ENCODE data around the gene DDX60.
"Not testable (repeated sequence)": the region's sequence is repeated elsewhere in the genome, so short reads cannot be mapped to it uniquely, and the experiment has no call there.

DDX60 gene

DNA sequence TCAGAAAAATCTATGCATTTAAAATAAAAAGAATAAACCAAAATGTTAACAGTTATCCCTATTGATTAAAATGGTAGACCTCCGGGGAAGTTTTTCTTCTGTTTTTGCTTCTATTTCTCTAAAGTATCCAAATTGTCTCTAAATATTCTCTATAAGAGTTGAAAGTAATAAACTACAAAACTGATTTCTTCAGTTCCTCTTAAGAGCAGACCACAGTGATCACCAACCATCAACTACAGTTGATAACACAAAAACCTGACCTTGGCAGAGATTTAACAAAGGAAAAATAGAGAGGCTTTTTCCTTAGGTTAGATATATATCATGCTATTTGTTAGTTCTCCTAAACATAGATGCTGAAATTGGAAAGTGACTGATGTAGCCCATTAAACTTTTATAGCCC, 27.3 kb downstream of the DDX60 start:
- no peak for DNase-seq (ENCODE audit: low read depth)

DNA sequence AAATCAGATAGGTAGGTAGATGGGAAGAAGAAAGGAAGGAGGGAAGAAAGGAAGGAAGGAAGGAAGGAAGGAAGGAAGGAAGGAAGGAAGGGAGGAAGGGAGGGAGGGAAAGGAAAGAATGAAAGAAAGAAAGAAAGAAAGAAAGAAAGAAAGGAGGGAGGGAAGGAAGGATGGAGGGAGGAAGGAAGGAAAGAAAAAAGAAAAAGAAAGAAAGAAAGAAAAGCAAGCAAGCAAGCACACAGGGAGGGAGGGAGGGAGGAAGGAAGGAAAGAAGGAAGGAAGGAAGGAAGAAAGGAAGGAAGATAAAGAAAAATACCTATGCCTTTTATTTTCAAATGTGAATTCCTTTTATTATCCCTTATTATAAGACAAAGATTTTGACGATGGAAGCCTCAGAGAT, 32.7 kb downstream of the DDX60 start:
- not testable (repeated sequence) for DNase-seq (ENCODE audit: low read depth)

DNA sequence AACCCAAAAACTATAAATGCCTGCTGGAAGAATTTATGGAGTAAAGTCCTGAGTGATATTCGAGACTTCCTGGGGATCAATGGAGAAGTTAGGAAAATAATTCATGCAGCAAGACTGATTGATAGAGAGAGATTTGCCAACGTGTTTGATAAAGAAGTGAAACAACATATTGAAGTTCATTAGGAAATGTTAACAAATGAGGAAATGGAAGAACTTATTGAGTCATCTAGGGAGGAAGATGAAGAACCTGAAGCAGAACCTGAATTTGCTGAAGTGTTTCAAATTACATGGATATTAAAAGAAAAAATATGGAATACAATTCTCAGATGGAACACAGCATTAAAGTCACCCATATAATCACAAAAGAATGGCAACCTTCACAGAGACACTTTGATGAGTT, 39.0 kb downstream of the DDX60 start:
- DNase-seq (ENCODE audit: low read depth), result no peak

DNA sequence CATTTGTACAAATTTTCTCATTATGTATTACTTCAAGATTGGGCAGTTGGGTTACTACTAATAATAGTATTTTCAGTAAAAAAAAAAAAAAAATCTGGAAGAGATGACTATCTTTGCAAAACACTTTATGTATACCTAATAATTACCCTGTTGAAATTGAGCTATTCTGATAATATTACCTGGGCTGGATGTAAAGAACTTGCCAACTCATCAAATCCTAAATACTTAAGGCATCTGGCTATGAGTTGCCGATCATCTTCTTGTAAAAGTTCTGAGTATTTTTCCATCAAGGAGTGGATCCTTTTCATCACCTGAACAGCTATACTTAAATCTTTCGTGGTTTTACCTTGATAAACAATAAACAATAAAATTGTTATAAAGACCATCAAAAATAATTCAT, 42.7 kb downstream of the DDX60 start:
- DNase-seq (ENCODE audit: low read depth), result no peak

DNA sequence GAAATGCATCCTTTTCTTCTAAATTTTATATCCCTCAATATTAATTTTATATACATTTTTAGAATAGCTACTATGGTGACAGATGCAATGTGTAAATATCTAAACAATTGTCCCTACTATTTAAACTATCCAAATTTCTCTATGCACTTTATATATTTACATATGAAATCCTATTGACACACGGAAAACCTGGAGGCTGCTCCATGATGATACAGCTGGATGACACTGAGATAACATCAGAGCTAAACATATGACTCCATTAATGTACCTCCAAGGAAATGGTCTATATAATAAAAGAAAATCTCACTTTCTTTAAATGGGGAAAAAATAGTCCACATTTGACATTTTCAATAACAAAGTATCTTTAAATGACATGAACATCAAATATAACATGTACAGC, 43.7 kb downstream of the DDX60 start:
- no peak for DNase-seq (ENCODE audit: low read depth)

DNA sequence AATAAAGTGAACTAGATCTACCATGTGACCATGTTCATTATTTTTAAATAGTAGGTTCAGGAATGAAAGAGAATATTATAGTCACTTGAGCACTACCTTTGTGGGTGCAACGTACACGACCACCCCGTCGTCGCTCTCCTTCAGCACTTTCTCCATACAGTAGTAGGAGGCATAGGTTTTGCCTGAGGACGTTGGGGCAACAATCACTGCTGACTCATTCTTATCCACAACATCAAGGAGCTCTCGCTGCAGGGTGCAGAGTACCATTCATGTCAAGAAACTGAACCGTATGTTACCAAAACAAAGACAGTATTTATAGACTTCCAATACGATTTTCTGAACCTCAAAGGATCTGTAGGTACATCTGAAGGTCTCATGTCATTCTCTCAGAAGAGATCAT, 44.7 kb downstream of the DDX60 start:
- DNase-seq (ENCODE audit: low read depth), result no peak

DNA sequence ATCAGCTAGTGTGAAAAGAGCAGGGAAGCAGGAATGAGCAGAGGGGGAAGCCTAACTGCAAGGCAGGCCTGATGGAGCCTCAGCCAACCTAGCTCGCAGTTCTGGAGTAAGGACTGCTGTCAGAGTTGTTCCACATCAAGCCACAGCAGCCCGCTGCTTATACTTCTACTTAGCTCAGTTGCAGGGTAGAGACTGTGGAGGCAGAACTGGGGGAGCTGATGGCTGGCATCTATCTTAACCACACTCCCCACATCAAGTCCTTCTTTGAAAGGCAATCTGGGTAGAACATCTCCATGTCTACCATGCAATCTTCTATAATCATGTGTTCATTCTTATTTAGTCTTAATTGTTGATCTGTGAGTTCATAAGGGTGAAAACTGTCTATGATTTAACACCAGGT, 46.1 kb downstream of the DDX60 start:
- DNase-seq (ENCODE audit: low read depth), result no peak

DNA sequence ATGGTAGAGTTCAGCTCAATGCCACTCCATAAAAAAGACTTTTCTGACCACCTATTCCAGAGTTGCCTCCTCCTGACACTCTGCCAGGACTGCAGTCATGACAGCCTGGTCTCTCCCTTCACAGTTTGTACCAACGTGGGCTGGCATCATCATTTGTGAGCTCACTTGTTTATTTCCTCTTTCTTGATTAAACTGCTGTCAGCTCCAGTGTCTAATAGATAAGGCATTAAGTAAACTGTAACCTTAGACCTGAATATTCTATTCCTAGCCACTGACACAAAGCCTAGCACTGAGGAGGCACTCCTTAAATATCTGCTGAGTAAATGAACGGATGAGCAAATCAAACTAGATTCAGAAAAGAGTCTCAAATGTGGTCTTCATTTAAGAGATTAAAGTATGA, 48.7 kb downstream of the DDX60 start:
- DNase-seq (ENCODE audit: low read depth), result no peak

DNA sequence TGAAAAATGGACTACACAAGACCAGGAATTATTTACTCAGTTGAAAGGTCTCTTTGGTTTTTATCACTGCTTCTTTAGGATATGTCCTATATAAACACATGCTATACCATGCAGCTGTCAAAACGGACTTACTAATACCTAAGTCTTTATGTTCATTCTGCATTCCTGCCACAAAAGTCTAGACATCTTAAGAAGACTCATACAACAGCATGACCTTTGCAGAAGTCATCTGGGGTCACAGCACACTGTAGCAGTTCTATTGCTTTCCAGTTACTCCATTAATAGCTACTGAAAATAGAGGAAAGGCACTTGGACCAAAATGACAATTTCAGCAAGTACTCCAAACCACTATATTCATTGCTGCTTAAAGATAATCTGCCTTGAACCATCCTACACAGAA, 53.2 kb downstream of the DDX60 start:
- no peak for DNase-seq (ENCODE audit: low read depth)

DNA sequence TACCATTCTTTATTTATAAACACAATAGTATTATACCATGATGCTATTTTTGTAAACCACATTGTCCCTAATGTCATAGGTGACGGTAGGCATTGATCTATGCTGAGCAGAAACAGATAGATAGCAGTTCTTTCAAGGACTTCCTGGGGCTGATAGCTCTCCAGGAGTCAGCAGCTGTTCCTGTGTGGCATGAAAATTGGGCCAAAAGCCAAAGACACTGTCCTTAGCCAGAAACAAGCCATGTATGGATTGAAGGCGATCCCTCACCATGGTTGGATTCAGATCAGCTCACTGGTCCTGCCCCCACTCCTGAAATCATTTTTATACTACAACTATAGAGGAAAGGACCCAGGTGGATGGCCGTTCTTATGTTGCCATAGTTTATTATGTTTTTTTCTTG, 53.6 kb downstream of the DDX60 start:
- DNase-seq (ENCODE audit: low read depth), result no peak

DNA sequence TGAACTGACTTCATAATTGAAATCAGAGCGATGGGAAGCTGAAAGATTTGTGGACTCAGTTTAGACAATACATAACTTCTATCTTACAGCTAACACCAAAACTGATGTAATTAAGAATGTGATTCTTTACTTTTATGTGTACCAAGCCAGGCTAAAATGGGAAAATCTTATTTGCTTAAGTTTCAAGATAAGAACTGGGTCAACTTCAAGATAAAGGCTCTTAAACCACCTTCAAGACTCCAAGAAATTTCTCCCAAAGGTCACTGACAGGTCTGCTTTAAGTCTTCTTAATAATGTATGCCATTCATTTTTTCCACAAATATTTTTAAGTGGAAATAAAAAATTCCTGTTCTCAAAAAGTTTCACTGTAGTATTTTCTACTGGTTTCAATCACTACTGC, 55.5 kb downstream of the DDX60 start:
- DNase-seq (ENCODE audit: low read depth), result no peak

DNA sequence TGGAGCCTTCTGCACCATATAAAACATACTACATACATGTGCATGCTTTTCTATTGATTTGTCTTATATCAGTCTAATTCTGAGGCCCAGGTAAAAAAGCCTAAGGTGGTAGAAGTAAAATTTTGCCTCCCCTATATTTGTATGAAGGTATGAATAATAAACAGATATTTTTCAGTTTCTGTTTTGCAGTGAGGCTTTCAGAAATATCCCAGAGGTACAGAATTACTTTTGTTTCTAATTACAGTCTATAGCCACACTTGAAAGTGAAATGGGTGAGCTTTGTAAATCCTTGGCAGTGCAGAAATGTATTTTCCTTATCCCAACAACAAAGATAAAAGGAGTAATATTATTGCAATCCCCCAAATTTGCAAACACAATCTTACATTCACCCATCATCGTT, 59.5 kb downstream of the DDX60 start:
- DNase-seq (ENCODE audit: low read depth), result no peak

DNA sequence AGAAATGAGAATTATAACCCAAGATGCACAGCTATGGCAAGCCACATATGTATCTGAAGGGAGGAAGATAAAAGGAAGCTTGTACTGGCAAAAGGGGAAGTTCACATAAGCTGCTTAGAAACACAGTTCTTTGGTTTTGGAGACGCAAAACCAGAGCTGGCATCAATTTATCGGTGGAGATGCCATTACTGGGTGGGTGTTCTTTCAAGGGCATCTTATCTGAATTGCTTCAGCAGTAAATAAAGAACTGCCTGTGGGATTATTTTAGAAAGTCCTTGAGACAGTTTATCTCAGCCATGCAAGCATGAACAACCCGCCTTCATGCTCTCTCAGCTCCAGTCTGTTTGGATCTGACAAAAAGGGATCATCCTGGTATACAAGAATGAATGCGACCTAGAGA, 60.8 kb downstream of the DDX60 start:
- DNase-seq (ENCODE audit: low read depth), result no peak

DNA sequence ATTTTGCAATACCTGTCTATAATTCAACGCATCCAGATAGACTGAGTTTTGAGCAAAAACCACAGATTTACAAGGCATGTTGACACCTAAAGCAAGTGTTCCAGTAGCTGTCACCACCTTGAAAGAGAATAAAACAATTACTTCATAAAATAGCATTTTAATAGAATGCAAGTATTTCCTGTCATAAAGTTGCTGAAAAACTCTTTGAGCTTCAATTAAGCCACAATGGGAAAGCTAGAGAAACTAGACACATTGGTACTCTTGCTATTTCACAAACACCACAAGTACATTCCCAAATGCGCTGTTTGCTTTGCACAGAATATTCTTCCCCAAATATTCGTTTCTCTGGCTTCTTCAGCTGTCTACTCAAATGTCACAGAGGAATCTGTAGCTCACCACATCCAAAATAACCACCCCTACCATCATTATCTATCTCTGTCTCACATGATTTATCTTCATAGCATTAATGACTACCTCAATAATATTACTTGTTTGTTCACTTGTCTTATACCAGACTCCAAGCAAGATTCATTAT, 70.3 kb downstream of the DDX60 start:
- no peak for DNase-seq (ENCODE audit: low read depth)

DNA sequence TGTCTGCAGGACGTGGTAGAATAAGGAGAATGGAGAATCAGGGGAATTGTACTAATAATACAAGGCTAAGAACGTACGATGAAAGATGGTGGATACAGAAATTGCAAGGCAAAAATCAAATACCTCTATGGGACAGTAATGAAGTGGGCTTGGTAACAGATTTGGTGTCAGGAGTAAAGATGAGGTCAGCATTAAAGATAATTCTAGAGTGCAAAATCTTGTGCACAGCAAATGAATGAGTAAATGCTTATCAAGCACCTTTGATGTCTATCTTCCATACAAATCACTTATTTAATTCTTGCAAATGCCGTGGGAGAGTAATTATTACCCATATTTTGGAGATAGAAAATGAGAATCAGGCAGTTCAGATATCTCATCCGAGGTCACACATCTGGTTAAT, 70.9 kb downstream of the DDX60 start:
- DNase-seq (ENCODE audit: low read depth), result no peak

DNA sequence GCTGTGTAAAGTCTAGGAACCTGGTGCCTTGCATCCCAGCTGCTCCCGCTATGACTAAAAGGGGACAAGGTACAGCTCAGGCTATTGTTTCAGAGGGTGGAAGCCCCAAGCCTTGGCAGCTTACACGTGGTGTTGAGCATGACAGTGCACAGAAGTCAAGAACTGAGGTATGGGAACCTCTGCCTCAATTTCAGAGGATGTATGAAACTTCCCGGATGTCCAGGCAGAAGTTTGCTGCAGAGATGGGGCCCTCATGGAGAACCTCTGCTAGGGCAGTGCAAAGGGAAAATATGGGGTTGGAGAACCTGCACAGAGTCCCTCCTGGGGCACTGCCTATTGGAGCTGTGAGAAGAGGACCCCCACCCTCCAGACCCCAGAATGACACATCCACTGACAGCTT, 76.6 kb downstream of the DDX60 start:
- DNase-seq (ENCODE audit: low read depth), result no peak

DNA sequence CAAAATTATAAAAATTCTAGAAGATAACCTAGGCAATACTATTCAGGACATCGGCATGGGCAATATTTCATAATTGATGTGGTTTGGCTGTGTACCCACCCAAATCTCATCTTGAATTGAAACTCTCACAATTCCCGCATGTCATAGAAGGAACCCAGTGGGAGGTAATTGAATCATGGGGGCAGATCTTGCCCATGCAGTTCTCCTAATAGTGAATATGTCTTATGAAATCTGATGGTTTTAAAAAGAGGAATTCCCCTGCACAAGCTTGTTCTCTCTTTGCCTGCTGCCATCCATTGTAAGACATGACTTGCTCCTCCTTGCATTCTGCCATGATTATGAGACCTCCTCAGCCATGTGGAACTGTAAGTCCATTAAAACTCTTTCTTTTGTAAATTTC, 77.7 kb downstream of the DDX60 start:
- no peak for DNase-seq (ENCODE audit: low read depth)

DNA sequence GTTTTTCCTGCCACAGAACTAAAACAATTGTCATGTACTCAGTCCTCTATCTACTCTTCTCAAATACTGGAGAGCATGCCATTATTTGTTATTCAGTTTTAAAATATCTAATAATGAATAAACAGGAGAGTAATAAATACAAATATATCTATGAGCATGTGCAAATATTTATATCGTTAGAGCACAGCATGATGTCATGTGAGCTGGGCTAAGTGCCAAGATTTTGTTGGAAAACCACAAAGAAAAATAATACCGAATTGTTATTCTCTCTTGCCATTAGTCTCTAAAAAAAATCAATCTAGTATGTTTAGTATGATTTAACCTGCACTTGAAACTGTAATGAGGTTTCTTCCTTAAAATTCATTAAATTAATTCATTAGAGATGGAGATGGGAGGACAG, 97.3 kb downstream of the DDX60 start:
- no peak for DNase-seq (ENCODE audit: low read depth)

DNA sequence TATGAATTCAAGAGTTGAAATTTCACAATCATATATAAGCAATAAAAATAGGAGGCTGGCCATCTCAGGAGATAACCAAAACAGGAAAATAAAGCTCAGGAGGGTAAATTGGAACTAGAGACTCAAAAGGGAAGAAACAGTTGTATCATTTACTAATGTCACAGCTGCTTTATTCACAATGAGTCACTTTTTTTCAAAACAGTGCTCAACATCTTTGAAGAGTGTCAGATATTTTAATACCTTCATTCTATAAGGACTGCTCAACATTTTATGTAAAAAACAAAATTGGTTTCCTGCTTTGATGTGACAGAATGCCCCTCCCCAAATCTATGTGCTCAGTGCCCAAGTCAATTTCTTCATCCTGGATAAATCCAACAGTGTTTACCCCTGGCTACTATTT, 97.7 kb downstream of the DDX60 start:
- no peak for DNase-seq (ENCODE audit: low read depth)

DNA sequence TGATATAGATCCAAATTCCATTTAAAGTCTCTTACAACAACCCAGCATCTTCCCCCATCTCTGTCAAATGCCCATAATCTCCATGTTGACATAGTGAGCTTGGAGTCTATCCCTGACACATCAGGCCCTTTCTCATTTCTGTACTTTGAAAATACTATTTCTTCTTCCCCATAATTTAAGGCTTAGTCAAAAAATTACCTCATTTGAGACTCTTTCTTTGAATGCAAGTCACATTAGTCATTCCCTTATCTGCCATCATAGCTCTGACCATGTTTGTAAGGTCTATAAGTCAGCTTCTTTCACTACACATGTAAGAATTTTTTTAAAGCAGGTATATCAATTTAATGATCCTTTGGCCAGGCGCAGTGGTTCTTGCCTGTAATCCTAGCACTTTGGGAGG, 99.9 kb downstream of the DDX60 start:
- no peak for DNase-seq (ENCODE audit: low read depth)

DNA sequence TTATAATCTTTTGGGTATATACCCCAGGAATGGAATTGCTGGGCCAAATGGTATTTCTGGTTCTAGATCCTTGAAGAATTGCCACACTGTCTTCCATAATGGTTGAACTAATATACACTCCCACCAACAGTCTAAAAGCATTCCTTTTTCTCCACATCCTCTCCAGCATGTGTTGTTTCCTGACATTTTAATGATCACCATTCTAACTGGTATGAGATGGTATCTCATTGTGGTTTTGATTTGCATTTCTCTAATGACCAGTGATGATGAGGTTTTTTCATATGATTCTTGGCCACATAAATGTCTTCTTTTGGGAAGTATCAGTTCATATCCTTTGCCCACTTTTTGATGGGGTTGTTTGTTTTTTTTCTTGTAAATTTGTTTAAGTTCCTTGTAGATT, 105.0 kb downstream of the DDX60 start:
- not testable (repeated sequence) for DNase-seq (ENCODE audit: low read depth)

DNA sequence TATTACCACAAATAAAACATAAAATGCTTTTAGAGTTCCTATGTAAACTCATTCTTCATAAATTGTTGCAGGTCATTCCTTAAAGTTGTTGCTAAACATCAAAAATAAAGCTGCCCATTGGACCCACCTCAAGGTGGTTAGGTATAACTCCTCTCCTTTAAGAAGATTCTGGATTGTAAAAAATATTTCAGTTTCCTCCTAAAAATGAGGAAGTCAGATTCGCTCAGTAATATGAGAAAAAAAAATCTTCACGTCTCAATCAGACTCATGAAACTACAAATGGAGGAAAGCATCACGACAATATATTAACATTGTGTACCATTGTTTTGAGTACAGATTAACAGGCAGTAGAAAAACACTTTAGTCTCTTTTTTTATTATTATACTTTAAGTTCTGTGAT, 105.9 kb downstream of the DDX60 start:
- no peak for DNase-seq (ENCODE audit: low read depth)

DNA sequence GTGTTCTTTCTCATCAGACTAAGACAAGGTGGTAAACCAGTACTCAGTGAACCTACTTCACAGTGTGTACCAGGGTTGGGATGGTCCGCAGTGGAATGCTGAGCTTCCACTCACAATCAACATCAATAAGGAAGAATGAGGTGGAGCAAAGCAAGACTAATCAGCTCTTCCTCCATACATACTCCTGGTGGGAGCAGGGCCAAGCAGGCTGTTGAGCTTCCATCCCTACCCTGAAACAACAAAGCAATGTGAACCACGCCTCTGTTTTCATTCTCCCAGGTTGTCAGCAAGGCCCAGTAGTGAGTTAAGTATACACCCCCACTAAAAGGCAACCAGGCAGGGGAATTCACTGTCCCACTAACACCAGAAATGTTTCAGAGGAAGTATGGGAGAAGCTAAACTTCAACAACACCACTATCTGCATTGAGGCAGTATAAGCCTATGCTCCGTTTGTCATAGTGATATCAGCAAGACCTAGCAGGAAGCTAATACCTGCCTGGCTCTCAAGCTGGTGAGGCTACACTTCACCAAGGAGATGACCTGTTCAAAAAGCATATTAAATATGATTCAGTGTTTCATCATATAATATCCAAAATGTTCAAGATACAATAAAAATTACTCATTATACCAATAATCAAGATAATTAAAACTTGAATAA, 109.5 kb downstream of the DDX60 start:
- no peak for DNase-seq (ENCODE audit: low read depth)

DNA sequence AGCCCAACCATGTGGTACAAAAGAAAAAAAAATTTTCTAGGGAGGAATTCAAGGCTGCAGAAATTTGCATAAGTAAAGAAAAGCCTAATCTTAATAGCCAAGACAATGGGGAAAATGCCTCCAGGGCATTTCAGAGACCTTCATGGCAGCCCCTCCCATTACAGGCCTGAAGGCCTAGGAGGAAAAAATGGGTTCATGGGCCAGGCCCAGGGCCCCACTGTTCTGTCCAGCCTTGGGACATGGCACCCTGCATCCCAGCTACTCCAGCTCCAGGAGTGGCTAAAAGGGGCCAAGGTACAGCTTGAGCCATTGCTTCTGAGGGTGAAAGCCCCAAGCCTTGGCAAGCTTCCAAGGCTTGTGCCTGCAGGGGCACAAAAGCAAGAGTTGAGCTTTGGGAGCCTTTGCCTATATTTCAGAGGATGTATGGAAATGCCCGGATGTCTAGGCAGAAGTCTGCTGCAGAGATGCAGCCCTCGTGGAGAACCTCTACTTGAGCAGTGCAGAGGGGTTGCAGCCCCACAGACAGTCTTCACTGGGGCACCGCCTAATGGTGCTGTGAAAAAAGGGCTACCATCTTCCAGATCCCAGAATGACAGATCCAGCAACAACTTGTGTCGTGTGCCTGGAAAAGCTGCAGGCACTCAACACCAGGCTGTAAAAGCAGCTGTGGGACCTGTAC, 115.2 kb downstream of the DDX60 start:
- no peak for DNase-seq (ENCODE audit: low read depth)
